GM13977 (cell line): Measurements from ENCODE around the gene TPD52L1.

Source experiments
- DNase-seq: peaks from one replicate; pipeline ENCODE4 v3.0.0; 2012; ENCODE audit warnings: low spot score
- CTCF ChIP-seq: IDR thresholded peaks from 2 replicates; pipeline ENCODE4 v1.5.1; 2012; ENCODE audit warnings: mild to moderate bottlenecking, control low read depth; ENCODE audit not compliant: insufficient read depth; ENCODE audit errors: extremely low read depth, missing control alignments
- in situ Hi-C: fragments of 300-500 bp; cut with MboI; formaldehyde crosslinking; loops from one replicate; pipeline ENCODE4 v1.12.0; 2022; ENCODE audit warnings: low sequenced_read_pairs, low pct_unique_long_range_greater_than_20kb, mixed read lengths, inconsistent platforms; ENCODE audit not compliant: unreplicated experiment

Gene TPD52L1

GRCh38 chr6:125246566-125246965 is 93.0 kb downstream of the TPD52L1 start:
- no peak for TF ChIP-seq CTCF
- no peak for DNase-seq
- in situ Hi-C loops = no loop called here

- in situ Hi-C loops = no loop called here
- TF ChIP-seq CTCF = no peak
- no peak for DNase-seq
Measured at GRCh38 chr6:125248136-125248535, 94.6 kb downstream of the TPD52L1 start.

GRCh38 chr6:125250511-125250910 is 96.9 kb downstream of the TPD52L1 start:
- no peak for DNase-seq
- no peak for TF ChIP-seq CTCF

GRCh38 chr6:125251516-125252220 is 98.1 kb downstream of the TPD52L1 start:
- no peak for TF ChIP-seq CTCF
- no peak for DNase-seq
- in situ Hi-C loops = no loop called here

More at GRCh38 chr6:125250511-125250910, 96.9 kb downstream of the TPD52L1 start:
- in situ Hi-C loops = no loop called here

GRCh38 chr6:125252891-125253290 is 99.3 kb downstream of the TPD52L1 start:
- no peak for TF ChIP-seq CTCF
- DNase-seq = no peak
- in situ Hi-C loops = no loop called here

GRCh38 chr6:125253881-125254280 is 100.3 kb downstream of the TPD52L1 start:
- TF ChIP-seq CTCF = no peak
- DNase-seq = no peak
- in situ Hi-C loops = no loop called here
